ENCODE measurements around the gene SGK1. TPM values are rescaled to one million over a fixed set of nuclear protein-coding genes. Genes with fewer than 3 reads are reported as not detected.
A peak's percentile ranks its signal among the peaks of the same experiment; 100 is the strongest.

Gene SGK1
- polyA plus RNA-seq, 1 donor (not counting 4 experiments of a cell fraction or from before 2014, with no cell fraction given) = 156 TPM

DNA sequence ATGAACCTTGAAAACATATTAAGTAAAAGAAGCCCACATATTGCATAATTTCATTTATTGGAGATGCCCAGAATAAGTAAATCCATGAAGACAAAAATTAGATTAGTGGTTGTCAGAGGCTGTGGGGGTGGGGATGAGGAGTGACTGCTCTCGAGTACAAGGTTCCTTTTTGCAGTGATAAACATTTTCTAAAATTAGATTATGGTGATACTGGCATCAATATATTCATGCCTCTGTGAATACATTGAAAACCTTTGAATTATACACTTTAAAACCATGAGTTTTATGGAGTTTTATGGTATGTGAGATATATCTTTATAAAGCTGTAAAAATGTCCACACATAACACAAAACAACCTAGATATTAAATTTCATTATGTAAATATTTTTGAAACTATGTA is 189.8 kb downstream of the SGK1 start:
- Histone ChIP-seq H3K79me2 (ENCODE audit: control insufficient read depth, insufficient read depth, low read length) (no peaks in the 10 kb centered on the region), H3K4me3 (ENCODE audit: control insufficient read depth in 2 of 3, extremely low read depth in 1 of 3, insufficient read depth in 2 of 3, low read depth in 1 of 3, low read length in 3 of 3) (no peak overlapping the region), H3K9me3 (ENCODE audit: control insufficient read depth, low read depth, low read length) (no peaks in the 10 kb centered on the region), H3K9ac (ENCODE audit: control insufficient read depth, extremely low read depth, insufficient read depth, low read length) (no peak overlapping the region), H3K4me1 (ENCODE audit: control insufficient read depth, extremely low read depth, insufficient read depth, low read length) (peaks cover 6% of the 10 kb centered on the region), H2AFZ (ENCODE audit: control insufficient read depth, low read length) (no peak overlapping the region), H3K4me2 (ENCODE audit: control insufficient read depth, extremely low read depth, insufficient read depth, low read depth, low read length) (no peak overlapping the region), H3K27ac (ENCODE audit: control insufficient read depth, insufficient read depth, low read length) (no peak overlapping the region), H3K9me1 (ENCODE audit: control insufficient read depth, extremely low read depth, insufficient read depth, low read length) (no peaks in the 10 kb centered on the region), H3K27me3 (ENCODE audit: control insufficient read depth, extremely low read depth, insufficient read depth, low read length) (no peaks in the 10 kb centered on the region), H3K36me3 (ENCODE audit: control insufficient read depth in 2 of 2, extremely low read depth in 1 of 2, insufficient read depth in 2 of 2, low read length in 2 of 2) (no peaks in the 10 kb centered on the region), H4K20me1 (ENCODE audit: control insufficient read depth, extremely low read depth, insufficient read depth, low read length) (no peaks in the 10 kb centered on the region)
- no peak for FAIRE-seq
- no peak for TF ChIP-seq EZH2 (IDR thresholded peaks at IDR 0.05; ENCODE audit: low read length)
- TF ChIP-seq, protein P1, sequence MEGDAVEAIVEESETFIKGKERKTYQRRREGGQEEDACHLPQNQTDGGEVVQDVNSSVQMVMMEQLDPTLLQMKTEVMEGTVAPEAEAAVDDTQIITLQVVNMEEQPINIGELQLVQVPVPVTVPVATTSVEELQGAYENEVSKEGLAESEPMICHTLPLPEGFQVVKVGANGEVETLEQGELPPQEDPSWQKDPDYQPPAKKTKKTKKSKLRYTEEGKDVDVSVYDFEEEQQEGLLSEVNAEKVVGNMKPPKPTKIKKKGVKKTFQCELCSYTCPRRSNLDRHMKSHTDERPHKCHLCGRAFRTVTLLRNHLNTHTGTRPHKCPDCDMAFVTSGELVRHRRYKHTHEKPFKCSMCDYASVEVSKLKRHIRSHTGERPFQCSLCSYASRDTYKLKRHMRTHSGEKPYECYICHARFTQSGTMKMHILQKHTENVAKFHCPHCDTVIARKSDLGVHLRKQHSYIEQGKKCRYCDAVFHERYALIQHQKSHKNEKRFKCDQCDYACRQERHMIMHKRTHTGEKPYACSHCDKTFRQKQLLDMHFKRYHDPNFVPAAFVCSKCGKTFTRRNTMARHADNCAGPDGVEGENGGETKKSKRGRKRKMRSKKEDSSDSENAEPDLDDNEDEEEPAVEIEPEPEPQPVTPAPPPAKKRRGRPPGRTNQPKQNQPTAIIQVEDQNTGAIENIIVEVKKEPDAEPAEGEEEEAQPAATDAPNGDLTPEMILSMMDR (optimal IDR thresholded peaks at IDR 0.05 in 1 of 3, IDR thresholded peaks at IDR 0.05 in 1 of 3, conservative IDR thresholded peaks at IDR 0.05 in 1 of 3; ENCODE audit: extremely low read depth in 1 of 3, insufficient read depth in 2 of 3, low read length in 3 of 3) = no peak
- dilution Hi-C loops (cut with MboI; ENCODE audit: extremely low pct_ligation_motif_present, low sequenced_read_pairs) = no loop called here
- no peak for DNase-seq (ENCODE audit: low read depth, low spot score)

DNA sequence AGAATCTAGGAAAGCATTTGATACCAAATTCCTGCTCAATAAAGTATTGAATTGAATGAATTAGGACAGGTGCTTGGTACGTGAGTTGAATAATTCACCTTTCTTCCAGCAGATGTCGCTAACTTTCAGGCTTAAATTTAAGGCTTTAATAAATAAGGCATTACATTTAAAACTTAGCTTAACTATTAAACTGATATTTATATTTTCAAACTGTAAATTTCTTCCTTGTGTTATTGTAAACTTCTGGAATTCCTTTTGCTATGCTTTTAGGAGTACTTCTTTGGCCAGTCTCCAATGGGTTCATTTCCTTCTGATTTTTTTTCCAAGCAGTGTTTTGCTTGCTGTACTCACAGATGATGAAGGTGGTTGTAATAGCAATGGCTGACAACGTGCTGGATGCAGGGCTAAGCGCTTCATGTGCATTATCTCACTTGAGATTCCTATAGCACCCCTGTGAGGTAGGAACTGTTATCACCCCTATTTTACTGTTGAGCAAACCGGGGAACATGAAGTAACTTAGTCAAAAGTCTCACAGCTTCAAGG is 194.2 kb downstream of the SGK1 start:
- Histone ChIP-seq H3K27ac (ENCODE audit: control insufficient read depth, insufficient read depth, low read length) (peak overlapping the region; percentile 39), H3K79me2 (ENCODE audit: control insufficient read depth, insufficient read depth, low read length) (no peaks in the 10 kb centered on the region), H3K4me1 (ENCODE audit: control insufficient read depth, extremely low read depth, insufficient read depth, low read length) (peaks cover 12% of the 10 kb centered on the region), H3K4me3 (ENCODE audit: control insufficient read depth in 2 of 3, extremely low read depth in 1 of 3, insufficient read depth in 2 of 3, low read depth in 1 of 3, low read length in 3 of 3) (no peak overlapping the region), H3K9me1 (ENCODE audit: control insufficient read depth, extremely low read depth, insufficient read depth, low read length) (no peaks in the 10 kb centered on the region), H4K20me1 (ENCODE audit: control insufficient read depth, extremely low read depth, insufficient read depth, low read length) (no peaks in the 10 kb centered on the region), H3K27me3 (ENCODE audit: control insufficient read depth, extremely low read depth, insufficient read depth, low read length) (no peaks in the 10 kb centered on the region), H3K4me2 (ENCODE audit: control insufficient read depth, extremely low read depth, insufficient read depth, low read depth, low read length) (peak overlapping the region; percentile 20), H3K9me3 (ENCODE audit: control insufficient read depth, low read depth, low read length) (no peaks in the 10 kb centered on the region), H3K36me3 (ENCODE audit: control insufficient read depth in 2 of 2, extremely low read depth in 1 of 2, insufficient read depth in 2 of 2, low read length in 2 of 2) (no peaks in the 10 kb centered on the region), H3K9ac (ENCODE audit: control insufficient read depth, extremely low read depth, insufficient read depth, low read length) (no peak overlapping the region), H2AFZ (ENCODE audit: control insufficient read depth, low read length) (peak overlapping the region; percentile 1)
- peak; percentile 62 for FAIRE-seq
- no peak for TF ChIP-seq EZH2 (IDR thresholded peaks at IDR 0.05; ENCODE audit: low read length)
- TF ChIP-seq, protein P1 (optimal IDR thresholded peaks at IDR 0.05 in 1 of 3, IDR thresholded peaks at IDR 0.05 in 1 of 3, conservative IDR thresholded peaks at IDR 0.05 in 1 of 3; ENCODE audit: extremely low read depth in 1 of 3, insufficient read depth in 2 of 3, low read length in 3 of 3) = peak; percentile 20 to 50 (median 29)
- dilution Hi-C loops (cut with MboI; ENCODE audit: extremely low pct_ligation_motif_present, low sequenced_read_pairs) = no loop called here
- DNase-seq (ENCODE audit: low read depth, low spot score) = peak; percentile 33

Measured in keratinocyte (primary cell).